Activated T-helper 1 cell treated with anti-CD3 and anti-CD28 coated beads, Interleukin-12 subunit alpha, Interleukin-12 subunit beta, Interleukin-2, Interleukin-4 antibody, amounts not matched to agents 30 ng/mL and 10 ng/mL and 1 ng/mL, durations not matched to agents 14 hours and 24 hours and 36 hours (primary cell): Measurements from ENCODE around the gene USP32. TPM values are rescaled to one million over a fixed set of nuclear protein-coding genes. Genes with fewer than 3 reads are reported as not detected.
"Not testable (repeated sequence)": the region's sequence is repeated elsewhere in the genome, so short reads cannot be mapped to it uniquely, and the experiment has no call there.

Experiments used
- DNase-seq: peaks from one replicate; pipeline ENCODE4 v3.0.0; 2021; ENCODE audit warnings: low spot score
- H3K27ac Mint-ChIP-seq: one replicate; pipeline ENCODE4 v1.8.0; 2021; ENCODE audit warnings: mild to moderate bottlenecking, mixed read lengths
- H3K27me3 Mint-ChIP-seq: one replicate; pipeline ENCODE4 v1.8.0; 2022; ENCODE audit warnings: mild to moderate bottlenecking, moderate library complexity, mixed read lengths; ENCODE audit not compliant: insufficient read depth
- H3K36me3 Mint-ChIP-seq: one replicate; pipeline ENCODE4 v1.8.0; 2021; ENCODE audit warnings: low read depth, mixed read lengths
- H3K4me1 Mint-ChIP-seq: one replicate; pipeline ENCODE4 v1.8.0; 2021; ENCODE audit warnings: low read depth, mixed read lengths
- H3K4me3 Mint-ChIP-seq: one replicate; pipeline ENCODE4 v1.8.0; 2021; ENCODE audit warnings: mild to moderate bottlenecking, moderate library complexity, mixed read lengths
- H3K9me3 Mint-ChIP-seq: one replicate; pipeline ENCODE4 v1.8.0; 2021; ENCODE audit warnings: mixed read lengths
- intact Hi-C: fragments of 100-400 bp; cut with micrococcal nuclease; formaldehyde crosslinking; loops from one replicate; pipeline ENCODE4 v1.15.1; 2024
- total RNA-seq: library from RNA; stranded (reverse); gene quantifications from 2 replicates; pipeline ENCODE4 v1.2.3, GENCODE V29; 2022

The USP32 gene
- total RNA-seq, 1 donor from 2014 or later, result 30.5 TPM

DNA sequence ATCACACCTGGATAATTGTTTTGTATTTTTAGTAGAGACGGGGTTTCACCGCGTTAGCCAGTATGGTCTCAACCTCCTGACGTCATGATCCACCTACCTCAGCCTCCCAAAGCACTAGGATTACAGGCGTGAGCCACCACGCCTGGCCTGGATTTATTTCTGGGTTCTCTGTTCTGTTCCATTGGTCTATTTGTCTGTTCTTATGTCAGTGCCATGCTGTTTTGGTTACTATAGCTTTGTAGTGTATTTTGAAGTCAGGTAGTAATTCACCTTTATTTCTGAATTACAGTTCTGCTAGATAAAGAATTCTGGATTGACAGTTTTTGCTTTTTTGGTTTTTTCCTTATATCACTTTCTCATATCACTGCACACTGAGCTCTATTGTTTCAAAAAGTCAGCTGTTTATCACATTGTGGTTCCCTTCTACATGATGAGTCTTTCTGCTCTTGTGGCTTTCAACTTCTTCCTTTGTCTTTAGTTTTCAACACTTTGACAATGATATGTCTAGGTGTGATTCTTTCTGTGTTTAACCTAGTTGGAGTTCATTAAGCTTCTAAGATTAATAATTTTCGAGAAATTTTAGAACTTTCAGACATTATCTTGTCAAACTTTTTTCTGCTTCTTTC, 144.0 kb downstream of the USP32 start:
- no peak overlapping the region for H3K4me3 Mint-ChIP-seq
- no peaks in the 10 kb centered on the region for H3K9me3 Mint-ChIP-seq
- no peaks in the 10 kb centered on the region for H3K27me3 Mint-ChIP-seq
- no peak for DNase-seq
- intact Hi-C loops, result no loop called here
- no peaks in the 10 kb centered on the region for H3K4me1 Mint-ChIP-seq
- no peak overlapping the region for H3K27ac Mint-ChIP-seq
- H3K36me3 Mint-ChIP-seq, result peaks cover 11% of the 10 kb centered on the region

- Mint-ChIP-seq H3K9me3 (no peaks in the 10 kb centered on the region), H3K4me3 (no peak overlapping the region), H3K27ac (no peak overlapping the region), H3K36me3 (peaks cover 12% of the 10 kb centered on the region), H3K4me1 (no peaks in the 10 kb centered on the region), H3K27me3 (no peaks in the 10 kb centered on the region)
- intact Hi-C loops, result no loop called here
- DNase-seq, result no peak
Measured at GRCh38 chr17:60244656-60245055, 147.3 kb downstream of the USP32 start.

GRCh38 chr17:60240290-60240689, 151.6 kb downstream of the USP32 start:
- H3K4me3 Mint-ChIP-seq, result no peak overlapping the region
- H3K9me3 Mint-ChIP-seq, result no peaks in the 10 kb centered on the region
- no peaks in the 10 kb centered on the region for H3K4me1 Mint-ChIP-seq
- H3K27ac Mint-ChIP-seq, result no peak overlapping the region
- no peaks in the 10 kb centered on the region for H3K27me3 Mint-ChIP-seq
- peaks cover 14% of the 10 kb centered on the region for H3K36me3 Mint-ChIP-seq
- no peak for DNase-seq
- intact Hi-C loops, result no loop called here

DNA sequence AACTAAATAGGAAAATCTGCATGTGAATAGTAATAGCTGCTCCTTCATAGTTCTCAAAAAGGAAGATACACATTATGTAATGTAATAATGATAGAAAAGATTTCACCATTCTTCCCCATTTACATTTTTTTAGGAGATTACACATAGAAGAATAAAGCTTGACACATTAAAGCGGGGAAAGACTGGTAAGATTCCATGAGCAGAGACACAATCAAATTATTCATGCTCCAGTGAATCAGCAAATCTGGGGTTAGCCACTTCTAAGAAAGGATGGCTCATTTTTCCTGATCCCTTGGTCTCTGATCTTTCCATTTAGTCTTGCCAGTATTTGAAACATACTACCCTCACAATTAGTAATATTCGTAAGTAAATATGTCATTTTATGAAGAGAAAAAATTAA, 160.2 kb downstream of the USP32 start:
- Mint-ChIP-seq H3K27ac (no peak overlapping the region), H3K4me1 (no peaks in the 10 kb centered on the region), H3K9me3 (no peaks in the 10 kb centered on the region), H3K27me3 (no peaks in the 10 kb centered on the region), H3K4me3 (no peak overlapping the region), H3K36me3 (peaks cover 12% of the 10 kb centered on the region)
- no peak for DNase-seq
- intact Hi-C loops, result loop anchor here (1.0 kb wide), 1 partner anchor 205 kb away; no protein-coding TSS in a partner anchor

DNA sequence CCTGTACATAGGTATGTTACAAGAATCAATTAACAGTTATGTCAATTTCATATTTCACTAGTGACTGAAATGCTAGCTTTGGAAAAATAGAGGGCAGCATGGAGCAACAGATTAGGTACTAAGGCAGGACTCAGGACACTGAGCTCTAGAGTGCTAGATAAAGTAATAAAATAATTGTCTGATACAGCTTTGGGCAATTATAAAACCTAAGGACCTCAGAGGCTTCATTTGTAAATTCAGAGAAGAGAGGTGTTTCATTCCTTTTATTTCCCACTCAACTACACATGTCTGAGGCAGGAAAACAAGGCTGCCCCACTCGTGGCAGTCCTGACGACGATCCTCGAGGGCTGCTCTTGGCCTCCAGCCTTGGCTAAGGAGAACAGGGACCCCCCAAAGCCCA, 160.7 kb downstream of the USP32 start:
- intact Hi-C loops, result loop anchor here (1.0 kb wide), 1 partner anchor 205 kb away; no protein-coding TSS in a partner anchor
- H3K27ac Mint-ChIP-seq, result no peak overlapping the region

GRCh38 chr17:60230358-60230757, 161.6 kb downstream of the USP32 start:
- DNase-seq, result no peak
- Mint-ChIP-seq H3K27ac (no peak overlapping the region), H3K36me3 (peaks cover 7% of the 10 kb centered on the region), H3K27me3 (no peaks in the 10 kb centered on the region), H3K4me3 (no peak overlapping the region), H3K9me3 (no peaks in the 10 kb centered on the region), H3K4me1 (no peaks in the 10 kb centered on the region)
- intact Hi-C loops, result no loop called here

More for the DNA sequence above, 160.7 kb downstream of the USP32 start:
- Mint-ChIP-seq H3K36me3 (peaks cover 12% of the 10 kb centered on the region), H3K27me3 (no peaks in the 10 kb centered on the region), H3K4me1 (no peaks in the 10 kb centered on the region), H3K4me3 (no peak overlapping the region), H3K9me3 (no peaks in the 10 kb centered on the region)
- no peak for DNase-seq

DNA sequence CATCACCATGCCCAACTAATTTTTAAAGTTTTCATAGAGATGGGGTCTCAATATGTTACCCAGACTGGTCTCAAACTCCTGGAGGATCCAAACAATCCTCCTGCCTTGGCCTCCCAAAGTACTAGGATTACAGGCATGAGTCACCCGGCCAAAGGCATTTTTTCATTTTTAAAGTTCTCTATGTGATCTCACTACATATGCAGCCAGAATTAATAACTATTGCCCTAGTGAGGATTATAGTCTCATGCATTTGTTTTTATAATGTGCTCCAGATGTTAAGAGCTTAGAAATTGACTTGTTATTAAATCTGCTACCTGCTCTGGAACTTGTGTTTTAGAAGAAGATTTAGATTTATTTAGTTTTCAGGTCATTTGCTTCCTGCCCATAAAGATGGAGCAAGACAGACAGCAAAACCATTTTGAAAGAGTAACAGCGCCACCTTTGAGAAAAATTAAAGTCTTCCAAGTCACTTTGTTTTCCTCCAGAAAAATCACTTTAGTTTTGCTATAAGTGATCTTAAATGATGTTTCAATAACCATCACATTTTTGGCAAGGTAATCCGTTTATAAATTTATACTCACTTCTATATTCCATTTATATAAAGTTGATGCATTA, 162.6 kb downstream of the USP32 start:
- Mint-ChIP-seq H3K9me3 (no peaks in the 10 kb centered on the region), H3K27me3 (no peaks in the 10 kb centered on the region), H3K4me1 (no peaks in the 10 kb centered on the region), H3K36me3 (peaks cover 4% of the 10 kb centered on the region), H3K27ac (no peak overlapping the region), H3K4me3 (no peak overlapping the region)
- no peak for DNase-seq
- intact Hi-C loops, result no loop called here

- intact Hi-C loops, H3K27me3 Mint-ChIP-seq: not testable (repeated sequence)
Measured at GRCh38 chr17:60227276-60227675, 164.7 kb downstream of the USP32 start.

GRCh38 chr17:60224064-60224463, 167.9 kb downstream of the USP32 start:
- intact Hi-C loops, result no loop called here
- H3K4me1 Mint-ChIP-seq, result no peaks in the 10 kb centered on the region

More at GRCh38 chr17:60227276-60227675, 164.7 kb downstream of the USP32 start:
- H3K9me3 Mint-ChIP-seq, H3K4me3 Mint-ChIP-seq, H3K4me1 Mint-ChIP-seq, H3K36me3 Mint-ChIP-seq, H3K27ac Mint-ChIP-seq, DNase-seq: not testable (repeated sequence)

DNA sequence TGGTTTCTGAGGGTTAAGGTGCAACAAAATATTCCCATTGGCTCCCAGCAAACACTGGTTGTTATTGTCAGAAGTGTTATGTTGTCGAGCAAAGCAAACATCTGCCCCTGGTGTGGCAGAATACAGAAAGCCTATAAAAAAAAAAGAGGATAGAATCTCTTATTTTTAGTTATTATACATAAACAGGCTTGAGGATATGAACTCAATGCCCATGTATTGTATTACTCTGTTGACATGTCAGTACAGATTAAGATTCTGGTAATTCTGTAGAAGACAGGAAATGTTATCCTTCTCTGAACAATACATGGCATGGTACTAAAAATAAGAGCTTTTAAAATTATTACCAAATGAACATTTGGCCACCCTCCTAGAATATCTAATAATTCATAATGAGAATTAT, 168.5 kb downstream of the USP32 start:
- DNase-seq, result no peak
- Mint-ChIP-seq H3K27me3 (no peaks in the 10 kb centered on the region), H3K4me3 (no peak overlapping the region), H3K36me3 (peaks cover 16% of the 10 kb centered on the region), H3K4me1 (no peaks in the 10 kb centered on the region), H3K27ac (no peak overlapping the region), H3K9me3 (no peaks in the 10 kb centered on the region)
- intact Hi-C loops, result no loop called here

More at GRCh38 chr17:60224064-60224463, 167.9 kb downstream of the USP32 start:
- DNase-seq, result no peak
- Mint-ChIP-seq H3K27me3 (no peaks in the 10 kb centered on the region), H3K9me3 (no peaks in the 10 kb centered on the region), H3K27ac (no peak overlapping the region), H3K36me3 (peaks cover 12% of the 10 kb centered on the region), H3K4me3 (no peak overlapping the region)

DNA sequence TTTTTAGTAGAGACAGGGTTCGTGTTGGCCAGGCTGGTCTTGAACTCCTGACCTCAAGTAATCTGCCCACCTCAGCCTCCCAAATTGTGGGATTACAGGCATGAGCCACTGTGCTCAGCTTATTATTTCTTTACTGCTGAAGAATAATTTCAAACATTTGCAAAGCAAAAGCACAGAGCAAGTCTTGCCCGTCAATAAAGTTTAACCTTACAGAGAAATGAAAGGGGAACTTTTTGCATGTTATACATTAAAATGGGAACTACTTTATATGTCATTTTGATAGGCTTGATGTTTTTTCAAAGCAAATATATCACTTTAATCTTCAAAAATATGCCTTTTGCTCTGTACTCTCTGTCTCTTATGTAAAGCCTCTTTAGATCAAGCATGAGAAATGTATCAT, 173.2 kb downstream of the USP32 start:
- H3K36me3 Mint-ChIP-seq, result peaks cover 15% of the 10 kb centered on the region
- intact Hi-C loops, H3K27ac Mint-ChIP-seq, H3K4me1 Mint-ChIP-seq, H3K9me3 Mint-ChIP-seq, DNase-seq, H3K4me3 Mint-ChIP-seq, H3K27me3 Mint-ChIP-seq: not testable (repeated sequence)

DNA sequence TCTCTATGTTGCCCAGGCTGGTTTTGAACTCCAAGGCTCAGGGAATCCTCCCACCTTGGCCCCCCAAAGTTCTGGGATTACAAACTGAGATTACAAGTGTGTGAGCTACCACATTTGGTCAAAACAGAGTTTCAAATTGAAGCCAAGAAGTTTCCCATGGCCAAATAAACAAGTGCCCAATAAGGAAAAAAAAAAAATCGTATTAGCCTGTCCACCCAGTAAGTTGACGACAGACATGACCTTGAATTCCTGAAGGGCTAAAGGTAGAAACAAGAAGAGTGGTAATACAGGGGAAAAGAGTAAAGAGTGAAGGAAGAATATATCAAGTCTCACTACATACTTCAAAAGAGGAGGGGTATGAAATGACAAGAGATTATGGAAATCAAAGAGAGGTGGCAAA, 176.0 kb downstream of the USP32 start:
- H3K36me3 Mint-ChIP-seq, H3K4me3 Mint-ChIP-seq, H3K27ac Mint-ChIP-seq, intact Hi-C loops, H3K9me3 Mint-ChIP-seq, H3K4me1 Mint-ChIP-seq, DNase-seq, H3K27me3 Mint-ChIP-seq: not testable (repeated sequence)

- H3K27me3 Mint-ChIP-seq, DNase-seq, H3K36me3 Mint-ChIP-seq, H3K9me3 Mint-ChIP-seq, H3K4me3 Mint-ChIP-seq, H3K4me1 Mint-ChIP-seq, intact Hi-C loops, H3K27ac Mint-ChIP-seq: not testable (repeated sequence)
Measured at GRCh38 chr17:60211282-60211681, 180.7 kb downstream of the USP32 start.
